Endothelial cell of umbilical vein (primary cell): ENCODE results near the gene TTC33. TPM values are rescaled to one million over a fixed set of nuclear protein-coding genes. Genes with fewer than 3 reads are reported as not detected.

Experiments
- BruUV-seq: library from RNA; stranded (reverse); fragments of 400-500 nt; replicated peaks from 2 replicates; lab custom pipeline; 2021; lab: Mats Ljungman, UMichigan
- CTCF ChIA-PET: fragments of 300-600, 350-600 bp; sonication (Branson Sonifier 250); formaldehyde crosslinking; loops from one replicate; lab custom pipeline; 2021; ENCODE audit warnings: antibody characterized with exemption, inconsistent platforms; lab: Charles Lee
- POLR2A ChIA-PET: fragments of 300-600, 350-600 bp; sonication (Branson Sonifier 250); formaldehyde crosslinking; loops from one replicate; lab custom pipeline; 2021; ENCODE audit warnings: antibody characterized with exemption, inconsistent platforms; lab: Charles Lee
- DNase-seq: peaks from one replicate; pipeline ENCODE4 v3.0.0-alpha.2; 2011; ENCODE audit warnings: low read depth, low spot score
- FAIRE-seq: peaks from 2 replicates; lab custom pipeline; 2011; peaks lifted over from hg19 to GRCh38; lab: Jason Lieb, UNC
- H2AFZ ChIP-seq: 2 replicates; pipeline ENCODE4 v1.6.0; 2012; ENCODE audit warnings: low read depth, low read length, control low read depth, inconsistent platforms
- H3K27ac ChIP-seq: 2 replicates; pipeline ENCODE4 v1.5.1; 2011; ENCODE audit warnings: low read depth, mild to moderate bottlenecking, control low read depth, low read length, moderate library complexity; ENCODE audit not compliant: insufficient read depth
- H3K27me3 ChIP-seq, 2 experiments: 2 replicates each; pipeline versions ENCODE4 v1.6.0 to v1.6.1; 2011; ENCODE audit warnings: low read length in 2 of 2, mixed read lengths in 1 of 2; ENCODE audit not compliant: control insufficient read depth in 2 of 2, insufficient read depth in 2 of 2
- H3K36me3 ChIP-seq, 2 experiments: 2 replicates in 1 of 2; 3 replicates in 1 of 2; pipeline ENCODE4 v1.5.1; 2011; ENCODE audit warnings: low read length in 2 of 2, mild to moderate bottlenecking in 1 of 2, moderate library complexity in 1 of 2; ENCODE audit not compliant: control insufficient read depth in 2 of 2, insufficient read depth in 2 of 2; ENCODE audit errors: extremely low read depth in 1 of 2
- H3K4me1 ChIP-seq: 3 replicates; pipeline ENCODE4 v1.5.1; 2011; ENCODE audit warnings: mild to moderate bottlenecking, low read length; ENCODE audit not compliant: control insufficient read depth, insufficient read depth; ENCODE audit errors: extremely low read depth
- H3K4me2 ChIP-seq: 2 replicates; pipeline ENCODE4 v1.6.1; 2011; ENCODE audit warnings: low read length, control low read depth, mixed read lengths; ENCODE audit not compliant: insufficient read depth
- H3K4me3 ChIP-seq, 3 experiments: fragments of 200-600 bp in 1 of 3; sonication (generic), shearing (Covaris generic) in 1 of 3; replicated peaks in 1 of 3; 2 replicates each; pipeline ENCODE4 v1.5.1; 2011 to 2016; ENCODE audit warnings: control low read depth in 3 of 3, low read length in 3 of 3, mild to moderate bottlenecking in 2 of 3, inconsistent platforms in 1 of 3, low read depth in 1 of 3, moderate library complexity in 1 of 3; ENCODE audit not compliant: insufficient read depth in 1 of 3
- H3K79me2 ChIP-seq: 2 replicates; pipeline ENCODE4 v1.6.0; 2012; ENCODE audit warnings: low read length, inconsistent platforms; ENCODE audit not compliant: control insufficient read depth, insufficient read depth
- H3K9ac ChIP-seq: replicated peaks from 2 replicates; pipeline ENCODE3; 2011; ENCODE audit warnings: low read length, control low read depth; ENCODE audit not compliant: insufficient read depth; ENCODE audit errors: extremely low read depth
- H3K9me1 ChIP-seq: replicated peaks from 3 replicates; pipeline ENCODE4 v1.6.0; 2011; ENCODE audit warnings: mild to moderate bottlenecking, low read length; ENCODE audit not compliant: control insufficient read depth, insufficient read depth; ENCODE audit errors: extremely low read depth
- H3K9me3 ChIP-seq: replicated peaks from 2 replicates; pipeline ENCODE4 v1.5.1; 2012; ENCODE audit warnings: low read length, inconsistent platforms; ENCODE audit not compliant: control insufficient read depth, insufficient read depth
- H4K20me1 ChIP-seq: replicated peaks from 2 replicates; pipeline ENCODE3; 2011; ENCODE audit warnings: mild to moderate bottlenecking, low read length; ENCODE audit not compliant: control insufficient read depth, insufficient read depth; ENCODE audit errors: extremely low read depth
- EZH2 ChIP-seq: IDR thresholded peaks from 2 replicates; pipeline ENCODE4 v1.6.1; 2012; ENCODE audit warnings: borderline replicate concordance, low read depth, mild to moderate bottlenecking, moderate library complexity, low read length, inconsistent platforms; ENCODE audit not compliant: severe bottlenecking
- GATA2 ChIP-seq: IDR thresholded peaks from 2 replicates; pipeline ENCODE4 v1.7.0; 2011; ENCODE audit warnings: low read depth, mild to moderate bottlenecking, moderate library complexity, mixed read lengths, low read length; ENCODE audit not compliant: insufficient read length, insufficient read depth
- JUN ChIP-seq: IDR thresholded peaks from 2 replicates; pipeline ENCODE4 v1.6.1; 2011; ENCODE audit warnings: borderline replicate concordance, low read depth; ENCODE audit not compliant: insufficient read length, insufficient read depth
- MAX ChIP-seq: IDR thresholded peaks from 2 replicates; pipeline ENCODE4 v1.6.1; 2011; ENCODE audit not compliant: insufficient read depth, insufficient read length
- MYC ChIP-seq: IDR thresholded peaks from one replicate; pipeline ENCODE4 v1.6.1; 2011; ENCODE audit warnings: mild to moderate bottlenecking, low read depth, low read length
- POLR2A ChIP-seq: IDR thresholded peaks from 2 replicates; pipeline ENCODE4 v1.6.1; 2012; ENCODE audit warnings: low read depth, mild to moderate bottlenecking, control low read depth, low read length
- POLR2AphosphoS5 ChIP-seq: IDR thresholded peaks from 2 replicates; pipeline ENCODE4 v1.6.1; 2012; ENCODE audit warnings: low read depth, mild to moderate bottlenecking, control low read depth, low read length, moderate library complexity; ENCODE audit not compliant: insufficient read depth
- dilution Hi-C: fragments of 300-500 bp; cut with MboI; formaldehyde crosslinking; loops from one replicate; pipeline ENCODE4 v1.15.0; 2019; ENCODE audit warnings: low sequenced_read_pairs; ENCODE audit not compliant: extremely low pct_ligation_motif_present
- intact Hi-C: fragments of 100-400 bp; cut with micrococcal nuclease; formaldehyde crosslinking; loops from one replicate; pipeline ENCODE4 v1.10.0; 2022
- polyA plus RNA-seq, 4 experiments: library from polyadenylated mRNA; depleted of rRNA in 3 of 4; stranded (reverse) in 3 of 4; unstranded in 1 of 4; fragments of >200 nt; gene quantifications; 2 replicates each; pipeline versions ENCODE4 v1.2.1 to v1.2.3, GENCODE V29; 2011 to 2012; ENCODE audit warnings: missing spikeins in 1 of 4
- total RNA-seq: library from RNA; stranded (reverse); gene quantifications from 2 replicates; pipeline ENCODE4 v1.2.3, GENCODE V29; 2021
- TF ChIP-seq, protein P1 (sequence below), 2 donors: IDR thresholded peaks; 1 replicate in 1 of 2; 2 replicates in 1 of 2; pipeline ENCODE4 v1.5.1; 2011; ENCODE audit warnings: low read length in 2 of 2, mild to moderate bottlenecking in 2 of 2, moderate library complexity in 2 of 2, control low read depth in 1 of 2, inconsistent platforms in 1 of 2, low read depth in 1 of 2; ENCODE audit not compliant: insufficient read depth in 1 of 2; ENCODE audit errors: extremely low read depth in 1 of 2

TTC33 gene
- total and polyA plus RNA-seq, 2 donors (not counting 3 experiments of a cell fraction or from before 2014, with no cell fraction given): 2.2 to 11.7 TPM

GRCh38 chr5:40716000-40716399 lies 39.8 kb downstream of the TTC33 start:
- DNase-seq (peak; percentile 45), FAIRE-seq (peak; percentile 48)
- intact Hi-C loops (no loop called here), dilution Hi-C loops (no loop called here)
- Histone ChIP-seq H3K27me3 (no peaks in the 10 kb centered on the region), H3K9ac (no peak overlapping the region), H3K4me2 (no peak overlapping the region), H2AFZ (no peak overlapping the region), H4K20me1 (no peaks in the 10 kb centered on the region), H3K27ac (no peak overlapping the region), H3K4me1 (peaks cover 7% of the 10 kb centered on the region), H3K4me3 (no peak overlapping the region), H3K79me2 (no peaks in the 10 kb centered on the region), H3K36me3 (peaks cover 0 to 2% of the 10 kb centered on the region in 2 experiments), H3K9me1 (no peaks in the 10 kb centered on the region), H3K9me3 (no peaks in the 10 kb centered on the region)
- CTCF ChIA-PET: interaction anchor here (0.9 to 2.4 kb wide), 3 partner anchors 19 to 1008 kb away, joined by 3 to 12 read pairs (median 4); no protein-coding TSS in a partner anchor
- TF ChIP-seq POLR2A (no peak), POLR2AphosphoS5 (no peak), MYC (no peak), JUN (no peak), MAX (no peak), EZH2 (no peak), GATA2 (no peak)
- TF ChIP-seq, protein P1, sequence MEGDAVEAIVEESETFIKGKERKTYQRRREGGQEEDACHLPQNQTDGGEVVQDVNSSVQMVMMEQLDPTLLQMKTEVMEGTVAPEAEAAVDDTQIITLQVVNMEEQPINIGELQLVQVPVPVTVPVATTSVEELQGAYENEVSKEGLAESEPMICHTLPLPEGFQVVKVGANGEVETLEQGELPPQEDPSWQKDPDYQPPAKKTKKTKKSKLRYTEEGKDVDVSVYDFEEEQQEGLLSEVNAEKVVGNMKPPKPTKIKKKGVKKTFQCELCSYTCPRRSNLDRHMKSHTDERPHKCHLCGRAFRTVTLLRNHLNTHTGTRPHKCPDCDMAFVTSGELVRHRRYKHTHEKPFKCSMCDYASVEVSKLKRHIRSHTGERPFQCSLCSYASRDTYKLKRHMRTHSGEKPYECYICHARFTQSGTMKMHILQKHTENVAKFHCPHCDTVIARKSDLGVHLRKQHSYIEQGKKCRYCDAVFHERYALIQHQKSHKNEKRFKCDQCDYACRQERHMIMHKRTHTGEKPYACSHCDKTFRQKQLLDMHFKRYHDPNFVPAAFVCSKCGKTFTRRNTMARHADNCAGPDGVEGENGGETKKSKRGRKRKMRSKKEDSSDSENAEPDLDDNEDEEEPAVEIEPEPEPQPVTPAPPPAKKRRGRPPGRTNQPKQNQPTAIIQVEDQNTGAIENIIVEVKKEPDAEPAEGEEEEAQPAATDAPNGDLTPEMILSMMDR (IDR thresholded peaks at IDR 0.05; ENCODE audit: extremely low read depth in 1 of 2, insufficient read depth in 1 of 2, low read depth in 1 of 2, low read length in 2 of 2): peak in 1 of 2 donors; percentile 19
- no TSS peak for BruUV-seq
- POLR2A ChIA-PET: no interaction called here
